H1 (cell line): Measurements from ENCODE around the gene BEAN1. TPM values are rescaled to one million over a fixed set of nuclear protein-coding genes. Genes with fewer than 3 reads are reported as not detected.
A peak's percentile ranks its signal among the peaks of the same experiment; 100 is the strongest.

Source experiments
- CTCF ChIA-PET: fragments of 300-600 bp; sonication (Branson Sonifier 250); formaldehyde crosslinking; loops from one replicate; lab custom pipeline; 2021; ENCODE audit not compliant: partially characterized antibody; lab: Charles Lee
- POLR2A ChIA-PET: fragments of 300-600 bp; sonication (Branson Sonifier 250); formaldehyde crosslinking; loops from one replicate; lab custom pipeline; 2021; ENCODE audit warnings: inconsistent platforms; ENCODE audit not compliant: partially characterized antibody; lab: Charles Lee
- DNase-seq, 2 experiments: peaks; one replicate each; pipeline versions ENCODE4 v3.0.0 to v3.0.0-alpha.2; 2010 to 2022; ENCODE audit warnings: low spot score in 2 of 2, low read depth in 1 of 2, mixed read lengths in 1 of 2
- FAIRE-seq: peaks from 2 replicates; lab custom pipeline; 2011; peaks lifted over from hg19 to GRCh38; lab: Jason Lieb, UNC
- H2AFZ ChIP-seq: 2 replicates; pipeline ENCODE4 v1.8.1; 2012; ENCODE audit warnings: low read length, inconsistent platforms
- H2AK5ac ChIP-seq: 2 replicates; pipeline ENCODE4 v1.6.1; 2013; ENCODE audit warnings: low read depth, low read length
- H2BK120ac ChIP-seq: replicated peaks from 2 replicates; pipeline ENCODE3; 2013; ENCODE audit warnings: low read depth, low read length, inconsistent platforms
- H2BK12ac ChIP-seq: 2 replicates; pipeline ENCODE4 v1.6.1; 2013; ENCODE audit warnings: low read depth, low read length
- H2BK15ac ChIP-seq: 2 replicates; pipeline ENCODE4 v1.6.1; 2013; ENCODE audit warnings: low read length
- H2BK20ac ChIP-seq: 2 replicates; pipeline ENCODE4 v1.6.1; 2013; ENCODE audit warnings: low read length
- H2BK5ac ChIP-seq: 2 replicates; pipeline ENCODE4 v1.6.1; 2013; ENCODE audit warnings: low read depth, low read length
- H3K14ac ChIP-seq: 2 replicates; pipeline ENCODE4 v1.6.1; 2013; ENCODE audit warnings: inconsistent platforms; ENCODE audit not compliant: insufficient read length
- H3K18ac ChIP-seq: 2 replicates; pipeline ENCODE4 v1.6.1; 2013; ENCODE audit warnings: low read length; ENCODE audit errors: extremely low read depth
- H3K23ac ChIP-seq: 2 replicates; pipeline ENCODE4 v1.6.1; 2013; ENCODE audit warnings: inconsistent platforms; ENCODE audit not compliant: insufficient read length
- H3K23me2 ChIP-seq: 2 replicates; pipeline ENCODE4 v1.6.1; 2013; ENCODE audit warnings: low read depth, low read length
- H3K27ac ChIP-seq: 2 replicates; pipeline ENCODE4 v1.6.1; 2011; ENCODE audit warnings: low read depth, low read length, inconsistent platforms
- H3K27me3 ChIP-seq, 4 experiments: replicated peaks in 1 of 4; 1 replicate in 1 of 4; 2 replicates in 3 of 4; pipeline versions ENCODE4 v1.6.1 to v1.8.1; 2011 to 2013; ENCODE audit warnings: low read length in 3 of 4, mild to moderate bottlenecking in 3 of 4, inconsistent platforms in 2 of 4, mixed read lengths in 2 of 4, moderate library complexity in 1 of 4; ENCODE audit not compliant: control insufficient read depth in 3 of 4, insufficient read depth in 3 of 4; ENCODE audit errors: extremely low read depth in 1 of 4
- H3K36me3 ChIP-seq, 4 experiments: 2 replicates each; pipeline versions ENCODE4 v1.6.1 to v1.8.1; 2011 to 2013; ENCODE audit warnings: mild to moderate bottlenecking in 4 of 4, low read length in 3 of 4, moderate library complexity in 2 of 4, control low read depth in 1 of 4, inconsistent platforms in 1 of 4; ENCODE audit not compliant: insufficient read depth in 4 of 4, control insufficient read depth in 2 of 4
- H3K4ac ChIP-seq: replicated peaks from 2 replicates; pipeline ENCODE3; 2013; ENCODE audit warnings: low read length, low read depth, mixed read lengths, inconsistent platforms; ENCODE audit not compliant: insufficient read length
- H3K4me1 ChIP-seq, 4 experiments: replicated peaks in 1 of 4; 1 replicate in 1 of 4; 2 replicates in 3 of 4; pipeline versions ENCODE4 v1.6.1 to v1.8.1; 2011 to 2013; ENCODE audit warnings: low read length in 3 of 4, inconsistent platforms in 2 of 4, mixed read lengths in 1 of 4; ENCODE audit not compliant: insufficient read depth in 4 of 4, control insufficient read depth in 3 of 4
- H3K4me2 ChIP-seq, 2 experiments: 2 replicates each; pipeline versions ENCODE4 v1.6.1 to v1.8.1; 2011 to 2013; ENCODE audit warnings: low read depth in 2 of 2, low read length in 2 of 2, control low read depth in 1 of 2, inconsistent platforms in 1 of 2, mild to moderate bottlenecking in 1 of 2; ENCODE audit not compliant: insufficient read depth in 1 of 2
- H3K4me3 ChIP-seq, 4 experiments: fragments of 200-600, 300-600 bp in 1 of 4; sonication (generic), shearing (Covaris generic), sonication (Bioruptor Twin) in 1 of 4; 2 replicates each; pipeline versions ENCODE4 v1.5.1 to v1.8.1; 2011 to 2016; ENCODE audit warnings: low read length in 4 of 4, low read depth in 3 of 4, control low read depth in 2 of 4, inconsistent platforms in 2 of 4, mild to moderate bottlenecking in 2 of 4, mixed read lengths in 1 of 4, moderate library complexity in 1 of 4; ENCODE audit not compliant: insufficient read depth in 2 of 4; ENCODE audit errors: extremely low read depth in 1 of 4
- H3K56ac ChIP-seq: replicated peaks from 2 replicates; pipeline ENCODE3; 2013; ENCODE audit warnings: low read depth, mild to moderate bottlenecking, mixed read lengths, low read length, inconsistent platforms; ENCODE audit not compliant: insufficient read length
- H3K79me1 ChIP-seq: 2 replicates; pipeline ENCODE4 v1.6.1; 2013; ENCODE audit warnings: low read depth, low read length, control low read depth
- H3K79me2 ChIP-seq, 2 experiments: 2 replicates each; pipeline versions ENCODE4 v1.6.1 to v1.8.1; 2012 to 2013; ENCODE audit warnings: low read length in 2 of 2, mild to moderate bottlenecking in 2 of 2, inconsistent platforms in 1 of 2; ENCODE audit not compliant: insufficient read depth in 2 of 2, control insufficient read depth in 1 of 2
- H3K9ac ChIP-seq, 4 experiments: replicated peaks in 1 of 4; 1 replicate in 1 of 4; 2 replicates in 3 of 4; pipeline versions ENCODE4 v1.6.1 to v1.8.1; 2011 to 2013; ENCODE audit warnings: low read depth in 3 of 4, low read length in 3 of 4, control low read depth in 2 of 4, mild to moderate bottlenecking in 2 of 4, moderate library complexity in 2 of 4, inconsistent platforms in 1 of 4; ENCODE audit errors: extremely low read depth in 1 of 4
- H3K9me3 ChIP-seq, 2 experiments: 2 replicates each; pipeline versions ENCODE4 v1.6.1 to v1.8.1; 2012 to 2013; ENCODE audit warnings: mild to moderate bottlenecking in 2 of 2, moderate library complexity in 2 of 2, control low read depth in 1 of 2, inconsistent platforms in 1 of 2, low read depth in 1 of 2, low read length in 1 of 2, mixed read lengths in 1 of 2; ENCODE audit not compliant: insufficient read depth in 2 of 2
- H4K20me1 ChIP-seq, 2 experiments: replicated peaks in 1 of 2; 2 replicates each; pipeline versions ENCODE3 to v1.8.1; 2011 to 2013; ENCODE audit warnings: inconsistent platforms in 2 of 2, low read length in 2 of 2, mild to moderate bottlenecking in 1 of 2; ENCODE audit not compliant: insufficient read depth in 2 of 2, control insufficient read depth in 1 of 2
- H4K5ac ChIP-seq: 2 replicates; pipeline ENCODE4 v1.6.1; 2013; ENCODE audit warnings: low read length, low read depth, mixed read lengths, inconsistent platforms; ENCODE audit not compliant: insufficient read length
- H4K8ac ChIP-seq: 2 replicates; pipeline ENCODE4 v1.8.0; 2013; ENCODE audit warnings: mild to moderate bottlenecking, moderate library complexity, low read length, inconsistent platforms; ENCODE audit not compliant: insufficient read depth; ENCODE audit errors: extremely low read depth
- H4K91ac ChIP-seq: replicated peaks from 2 replicates; pipeline ENCODE3; 2013; ENCODE audit warnings: low read length, mixed read lengths, inconsistent platforms; ENCODE audit not compliant: insufficient read length
- ASH2L ChIP-seq: fragments of 200-600, 300-600 bp; sonication (generic); IDR thresholded peaks from one replicate; pipeline ENCODE4 v1.7.1; 2017; ENCODE audit warnings: low read length
- BCL11A ChIP-seq, 2 experiments: IDR thresholded peaks; one replicate each; pipeline ENCODE4 v1.6.1; 2011; ENCODE audit warnings: low read depth in 2 of 2, low read length in 2 of 2, mild to moderate bottlenecking in 2 of 2
- CHD2 ChIP-seq: IDR thresholded peaks from 2 replicates; pipeline ENCODE4 v1.6.1; 2012; ENCODE audit warnings: low read length, improper control_type of control experiment
- JUN ChIP-seq: IDR thresholded peaks from 2 replicates; pipeline ENCODE4 v1.6.1; 2011; ENCODE audit warnings: low read depth, mild to moderate bottlenecking, improper control_type of control experiment, low read length
- KDM4A ChIP-seq: IDR thresholded peaks from one replicate; pipeline ENCODE4 v1.7.1; 2012; ENCODE audit warnings: low read depth, mild to moderate bottlenecking, moderate library complexity, low read length, inconsistent platforms; ENCODE audit not compliant: severe bottlenecking
- MAFK ChIP-seq: IDR thresholded peaks from 2 replicates; pipeline ENCODE4 v1.6.1; 2012; ENCODE audit warnings: low read depth, mild to moderate bottlenecking, improper control_type of control experiment, low read length
- MAX ChIP-seq: IDR thresholded peaks from 2 replicates; pipeline ENCODE4 v1.6.1; 2012; ENCODE audit warnings: inconsistent platforms
- NANOG ChIP-seq: IDR thresholded peaks from 2 replicates; pipeline ENCODE4 v1.6.1; 2011; ENCODE audit warnings: low read length, low read depth, mild to moderate bottlenecking, inconsistent platforms; ENCODE audit not compliant: insufficient read depth, poor library complexity, severe bottlenecking
- PHF8 ChIP-seq: fragments of 200-600 bp; sonication (generic); conservative IDR thresholded peaks from 2 replicates; pipeline ENCODE4 v1.7.1; 2012; ENCODE audit warnings: low read depth, mild to moderate bottlenecking, inconsistent platforms, low read length, moderate library complexity
- RBBP5 ChIP-seq: IDR thresholded peaks from 2 replicates; pipeline ENCODE4 v1.7.1; 2012; ENCODE audit warnings: low read depth, mild to moderate bottlenecking, inconsistent platforms, low read length, moderate library complexity, borderline replicate concordance
- WGBS, 2 experiments: shearing (Covaris generic) in 1 of 2; methylation state at CpG; one replicate each; pipeline versions ENCODE4 v1.1.6 to v1.1.7; 2013 to 2015; ENCODE audit warnings: low lambda C conversion rate in 2 of 2, mixed read lengths in 2 of 2, inconsistent platforms in 1 of 2, low coverage in 1 of 2, missing lambda C conversion rate in 1 of 2; ENCODE audit not compliant: insufficient replicate concordance in 2 of 2, insufficient coverage in 1 of 2, insufficient read length in 1 of 2; ENCODE audit errors: extremely low coverage in 1 of 2, missing lambda C conversion rate in 1 of 2; 5-methylcytosine and 5-hydroxymethylcytosine counted together
- polyA plus RNA-seq, 7 experiments: library from polyadenylated mRNA; depleted of rRNA in 3 of 7; stranded (reverse) in 5 of 7; unstranded in 2 of 7; fragments of >200 nt in 5 of 7; fragments of 200-250 nt in 2 of 7; gene quantifications; 1 replicate in 5 of 7; 2 replicates in 1 of 7; 4 replicates in 1 of 7; pipeline versions ENCODE4 v1.2.1 to v1.2.3, GENCODE V29; 2011 to 2013; ENCODE audit warnings: missing spikeins in 2 of 7, mixed read lengths in 2 of 7
- total RNA-seq: library from RNA; stranded (reverse); fragmentation: NEBNext Ultra II Directional; extraction: Animal tissue kit (Norgen Biotek cat#: 25700); gene quantifications from 2 replicates; pipeline ENCODE4 v1.2.1, GENCODE V29; 2021

BEAN1 gene
- total and polyA plus RNA-seq, 2 of the 8 experiments (the other 6 are each of a cell fraction or from before 2014, with no cell fraction given) = 0.08 TPM; not detected in 1

GRCh38 chr16:66406534-66407221, 20.4 kb upstream of the BEAN1 start:
- Histone ChIP-seq H2BK120ac (no peak overlapping the region), H3K18ac (peak overlapping the region; percentile 33), H3K4me3 (peak overlapping the region; percentile 21 to 72 (median 62); a peak in 7 of 8 replicates), H2AK5ac (no peak overlapping the region), H4K20me1 (no peaks in the 10 kb centered on the region), H3K56ac (no peak overlapping the region), H3K27me3 (peaks cover 0 to 3% (median 2%) of the 10 kb centered on the region in 4 experiments; a peak in 2 of 7 replicates), H3K23me2 (peaks cover 2% of the 10 kb centered on the region; the same call in 1 of the 2 replicates), H4K8ac (0 out of 2 replicates have a peak overlapping the region, but pooled peaks have one; percentile 35), H2BK15ac (peak overlapping the region; percentile 89; the same call in 1 of the 2 replicates), H3K27ac (no peak overlapping the region), H3K4ac (no peak overlapping the region), H3K4me2 (peak overlapping the region; percentile 54 to 93), H4K5ac (no peak overlapping the region), H3K14ac (no peak overlapping the region), H3K79me2 (no peaks in the 10 kb centered on the region), H3K23ac (no peak overlapping the region), H3K79me1 (no peaks in the 10 kb centered on the region), H2BK12ac (no peak overlapping the region), H4K91ac (no peak overlapping the region), H2BK5ac (no peak overlapping the region), H2AFZ (peak overlapping the region; percentile 93), H3K4me1 (no peaks in the 10 kb centered on the region; a peak in 1 of 7 replicates), H2BK20ac (no peak overlapping the region), H3K36me3 (no peaks in the 10 kb centered on the region), H3K9me3 (0 out of 4 replicates have a peak, but pooled peaks cover 0 to 3% of the 10 kb centered on the region in 2 experiments), H3K9ac (peak overlapping the region in 2 of 4 experiments; percentile 15 to 25; a peak in 1 of 7 replicates)
- ChIA-PET CTCF (interaction anchor here (0.6 to 11.3 kb wide), 49 partner anchors 9 to 322 kb away, joined by 3 to 226 read pairs (median 4); partner anchors contain the start of genes CDH5, CKLF and CMTM2), POLR2A (interaction anchor here (1.2 to 1.4 kb wide), 3 partner anchors 105 to 142 kb away, joined by 3 to 4 read pairs (median 4); no protein-coding TSS in a partner anchor)
- FAIRE-seq (peak; percentile 45), DNase-seq (peak; percentile 54 to 97)
- 3% methylated on average over 34 of the region's 35 CpGs; no CpG with 5 or more reads in 1 of the 2 experiments for WGBS, 2 experiments
- TF ChIP-seq MAX (no peak), ASH2L (peak; percentile 76), NANOG (no peak), JUN (no peak), RBBP5 (0 out of 2 replicates have a peak, but pooled peaks have one; percentile 26), PHF8 (no peak; the same call in 1 of the 2 replicates), CHD2 (no peak; the same call in 1 of the 2 replicates), KDM4A (peak; percentile 94), MAFK (no peak), BCL11A (IDR thresholded peaks at IDR 0.05; ENCODE audit: low read depth in 2 of 2, low read length in 2 of 2) (no peak)
